Measurements from ENCODE around the gene BAMBI. TPM values are rescaled to one million over a fixed set of nuclear protein-coding genes. Genes with fewer than 3 reads are reported as not detected.

The BAMBI gene
- total and polyA plus RNA-seq, 10 of the 15 experiments (the other 5 are each of a cell fraction or from before 2014, with no cell fraction given) = 0.03 to 0.18 (median 0.09) TPM; not detected in 6

GRCh38 chr10:28677888-28678686, 766 bp downstream of the BAMBI start (continued):
- TF ChIP-seq ZNF687 (IDR thresholded peaks at IDR 0.05) (no peak), EZH2 (IDR thresholded peaks at IDR 0.05; ENCODE audit: borderline replicate concordance, control insufficient read depth, low read depth, low read length) (0 out of 2 replicates have a peak, but pooled peaks have one; percentile 13), SUZ12 (IDR thresholded peaks at IDR 0.05; ENCODE audit: unreplicated experiment) (peak; percentile 65), ZBTB40 (IDR thresholded peaks at IDR 0.05; ENCODE audit: borderline replicate concordance) (no peak)

All from GM12878 (cell line).